GM19328 (cell line): ENCODE results near the gene DGKI.
"Not testable (repeated sequence)": the region's sequence is repeated elsewhere in the genome, so short reads cannot be mapped to it uniquely, and the experiment has no call there.

ENCODE experiments used
- ATAC-seq: cut with Tn5 transposase; IDR thresholded peaks from one replicate; pipeline ENCODE4 v1.9.1; 2021; ENCODE audit warnings: mild to moderate bottlenecking, moderate library complexity; ENCODE audit not compliant: unreplicated experiment

The DGKI gene

DNA sequence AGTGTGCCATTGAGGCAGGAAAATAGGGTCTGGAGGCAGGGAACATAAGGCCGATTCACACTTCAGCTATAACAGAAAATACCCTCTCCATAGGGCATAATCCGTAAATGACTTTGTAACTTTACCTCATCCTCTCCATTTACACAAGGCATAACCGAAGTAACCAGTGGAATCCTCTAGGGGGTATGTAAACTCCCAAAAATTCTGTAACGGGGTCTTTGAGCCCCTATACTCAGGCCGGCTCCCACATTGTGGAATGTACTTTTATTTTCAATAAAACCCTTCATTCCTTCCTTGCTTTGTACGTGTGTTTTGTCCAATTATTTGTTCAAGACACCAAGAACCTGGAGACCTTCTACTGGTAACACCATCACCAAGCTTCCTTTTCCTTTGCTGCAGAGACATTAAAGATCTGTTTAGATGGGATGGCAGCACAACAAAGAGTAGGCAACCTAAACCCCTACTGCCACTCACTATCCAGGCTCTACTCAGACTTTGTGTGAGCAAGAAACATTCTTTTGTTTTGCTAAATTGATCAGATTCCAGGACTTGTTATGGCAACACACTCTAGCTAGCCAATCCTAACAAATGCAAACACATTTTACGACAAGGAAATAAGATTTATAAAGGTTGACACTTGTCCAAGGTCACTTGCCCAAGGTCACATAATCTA is 99.3 kb downstream of the DGKI start:
- no peak for ATAC-seq

DNA sequence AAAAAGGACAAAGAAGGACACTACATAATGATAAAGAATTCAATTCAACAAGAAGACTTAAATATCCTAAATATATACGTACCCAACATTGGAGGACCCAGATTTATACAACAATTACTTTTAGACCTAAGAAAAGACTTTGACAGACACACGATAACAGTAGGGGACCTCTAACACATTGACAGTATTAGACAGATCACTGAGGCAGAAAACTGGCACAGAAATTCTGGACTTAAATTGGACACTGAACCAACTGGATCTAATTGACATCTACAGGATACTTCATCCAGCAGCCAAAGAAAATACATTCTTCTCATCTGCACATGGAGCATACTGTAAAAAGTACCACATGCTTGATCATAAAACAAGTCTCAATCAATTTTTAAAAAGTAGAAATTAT is 103.8 kb downstream of the DGKI start:
- no peak for ATAC-seq

DNA sequence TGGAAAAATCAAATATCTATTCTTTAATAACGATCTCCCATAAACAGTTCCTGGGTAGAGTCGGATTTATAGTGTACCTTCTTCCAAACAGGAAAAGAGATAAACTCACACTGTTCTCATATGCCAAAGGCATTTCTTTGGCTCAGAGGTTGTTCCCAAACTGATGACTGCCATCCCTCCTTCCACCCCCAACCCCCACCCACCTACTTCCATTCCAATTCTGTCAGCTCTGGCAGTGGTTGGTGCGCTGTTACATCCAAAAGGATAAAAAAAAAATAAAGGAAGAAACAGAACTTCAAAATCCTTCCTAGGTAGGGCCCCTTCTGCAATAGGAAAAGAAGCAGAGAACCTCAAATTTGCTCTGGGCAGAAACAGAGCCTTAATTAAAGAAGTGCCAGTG is 104.7 kb downstream of the DGKI start:
- no peak for ATAC-seq

DNA sequence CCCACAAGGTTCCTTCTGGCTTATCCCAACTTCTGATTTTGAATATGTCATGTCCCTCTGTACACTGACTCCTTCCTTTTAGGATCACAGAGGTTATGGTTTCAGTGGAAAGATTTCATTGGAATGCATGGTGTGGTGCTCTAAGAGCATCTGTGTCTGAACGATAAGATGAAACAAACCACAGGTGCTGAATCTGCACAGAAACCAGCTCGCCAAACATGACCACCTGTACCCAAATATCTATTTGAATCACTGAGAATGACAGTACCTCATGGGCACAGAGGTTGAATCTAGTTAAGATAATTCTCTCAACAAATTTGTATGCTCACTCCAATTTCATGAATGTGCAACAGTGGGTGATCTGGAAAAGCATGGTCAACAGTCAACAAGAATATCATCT is 105.3 kb downstream of the DGKI start:
- ATAC-seq: no peak

DNA sequence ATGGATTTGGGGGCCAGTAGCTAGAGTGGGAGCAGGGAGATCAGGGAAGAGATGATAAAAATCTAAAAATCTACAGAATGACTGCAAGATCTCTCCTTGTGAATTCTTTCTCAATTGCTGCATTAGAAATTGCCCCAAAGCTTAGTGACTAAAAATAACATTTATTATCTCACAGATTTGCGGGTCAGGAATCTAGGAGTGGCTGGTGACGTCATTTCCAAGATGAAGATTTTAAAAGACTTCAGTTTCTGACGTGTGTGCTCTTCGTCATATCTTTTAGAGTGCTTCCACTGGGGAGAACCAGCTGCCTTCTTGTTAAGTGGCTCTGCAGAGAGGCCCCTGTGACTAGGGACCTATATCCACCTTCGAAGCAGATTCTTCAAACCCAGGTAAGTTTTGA is 112.6 kb downstream of the DGKI start:
- no peak for ATAC-seq

DNA sequence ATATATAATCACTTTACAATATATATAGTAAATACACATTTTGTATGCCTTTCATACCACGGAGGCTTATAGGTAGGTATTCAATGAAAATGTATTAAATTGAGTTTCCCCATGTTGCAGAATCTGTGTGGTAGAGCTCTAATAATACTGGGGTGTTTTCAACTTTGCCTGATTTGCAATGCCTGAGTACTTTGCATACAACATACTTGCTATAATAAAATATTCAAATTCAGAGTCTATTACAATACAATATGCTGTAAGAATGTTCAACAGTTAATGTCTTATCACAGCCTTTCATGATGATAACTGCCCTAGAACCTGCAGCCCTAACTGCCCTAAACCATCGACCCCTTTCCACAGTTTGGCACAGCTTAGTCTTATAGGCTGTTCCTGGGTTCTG is 114.6 kb downstream of the DGKI start:
- ATAC-seq: no peak

DNA sequence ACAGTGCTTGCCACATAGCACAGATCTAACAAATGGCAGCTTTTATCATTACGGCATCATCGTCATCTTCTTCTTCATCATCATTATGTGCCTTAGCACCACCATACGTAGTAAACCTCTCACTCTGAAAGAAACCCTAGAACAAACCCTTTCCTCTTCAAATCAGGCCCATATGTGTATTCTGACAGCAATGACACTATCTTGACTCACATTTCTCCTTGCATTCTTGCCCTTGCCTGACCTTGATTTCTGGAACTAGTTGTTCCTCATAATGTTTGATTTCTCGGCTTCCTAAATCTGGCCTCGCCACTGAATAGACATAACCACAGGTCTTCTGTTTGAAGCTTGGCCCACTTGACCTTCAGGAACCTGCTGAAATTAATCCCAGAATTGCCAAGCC is 115.3 kb downstream of the DGKI start:
- ATAC-seq: no peak

DNA sequence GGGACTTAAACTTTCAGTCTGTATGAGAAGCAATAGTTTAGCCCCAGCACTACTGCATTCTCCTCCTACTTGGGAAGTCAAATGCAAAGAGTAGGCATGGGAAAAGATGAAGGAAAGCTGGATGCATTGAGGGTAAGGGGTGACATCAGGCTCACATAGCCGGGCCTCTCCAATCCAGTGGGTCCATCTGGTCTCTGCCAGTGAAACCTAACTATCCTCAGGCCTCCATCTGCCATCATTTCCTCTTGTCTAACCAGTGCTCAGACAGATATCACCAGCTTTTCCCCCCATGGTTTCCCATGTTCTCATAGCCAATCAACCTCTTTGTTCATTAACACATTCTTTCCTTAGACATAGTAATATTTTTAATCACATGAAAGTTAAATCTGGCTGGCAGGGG is 118.3 kb downstream of the DGKI start:
- ATAC-seq: no peak

DNA sequence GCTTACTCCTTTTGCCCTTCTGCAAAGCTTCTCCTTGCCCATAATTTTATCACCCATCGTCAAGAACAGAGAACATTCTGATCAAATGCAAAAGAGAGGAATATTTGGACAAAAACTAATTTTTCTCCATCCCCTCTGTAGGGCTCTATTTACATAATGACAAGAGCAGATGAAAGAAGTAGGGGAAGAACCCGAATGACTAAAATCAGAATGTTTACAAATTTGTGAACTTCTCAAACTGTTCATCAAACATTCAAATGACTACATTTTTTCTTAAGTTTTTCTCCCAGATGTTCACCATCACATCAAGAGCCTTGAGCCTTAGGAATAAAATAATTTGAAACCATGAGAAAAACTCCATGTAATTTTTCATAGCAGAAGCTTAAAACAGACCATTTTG is 119.4 kb downstream of the DGKI start:
- ATAC-seq: no peak

DNA sequence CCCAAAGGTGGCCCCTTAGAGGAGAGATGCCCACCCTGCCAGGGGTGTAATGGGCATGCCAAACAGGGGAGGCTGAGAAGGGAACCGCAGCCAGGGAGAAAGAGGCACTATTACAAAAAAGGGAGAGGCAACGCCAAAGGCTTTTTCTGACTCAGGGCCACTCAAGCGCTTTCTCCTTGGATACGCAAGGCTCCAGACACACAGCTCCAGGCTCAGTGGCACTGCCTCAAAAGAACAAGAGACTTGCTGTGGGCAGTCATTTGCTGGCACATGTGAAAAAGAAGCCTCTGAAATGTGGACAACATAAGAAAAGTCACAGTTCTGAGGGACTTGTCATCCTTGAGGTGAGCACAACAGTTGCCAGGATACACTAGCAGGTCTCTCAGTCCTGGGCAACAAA is 128.4 kb downstream of the DGKI start:
- no peak for ATAC-seq

DNA sequence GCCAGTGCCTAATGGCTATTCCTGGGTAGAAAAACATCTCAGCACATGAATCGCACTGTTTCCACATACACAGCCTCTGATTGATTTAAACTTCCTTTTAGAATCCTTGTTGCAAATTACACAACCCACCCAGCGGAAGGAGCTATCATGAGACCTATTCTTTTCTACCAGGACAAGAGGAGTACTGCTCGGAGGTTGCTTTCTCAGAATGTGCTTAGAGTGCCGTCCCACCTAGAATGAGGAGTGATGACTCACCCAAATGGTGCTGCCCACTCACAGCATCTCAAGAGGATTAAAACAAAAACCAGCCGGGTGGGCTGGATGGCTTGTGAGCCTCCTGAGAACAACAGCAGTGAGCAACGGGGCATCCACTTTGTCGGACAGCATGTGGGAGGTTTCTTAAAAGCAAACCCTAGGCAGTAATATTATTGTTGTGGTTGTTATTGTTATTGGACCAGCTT is 128.9 kb downstream of the DGKI start:
- no peak for ATAC-seq

DNA sequence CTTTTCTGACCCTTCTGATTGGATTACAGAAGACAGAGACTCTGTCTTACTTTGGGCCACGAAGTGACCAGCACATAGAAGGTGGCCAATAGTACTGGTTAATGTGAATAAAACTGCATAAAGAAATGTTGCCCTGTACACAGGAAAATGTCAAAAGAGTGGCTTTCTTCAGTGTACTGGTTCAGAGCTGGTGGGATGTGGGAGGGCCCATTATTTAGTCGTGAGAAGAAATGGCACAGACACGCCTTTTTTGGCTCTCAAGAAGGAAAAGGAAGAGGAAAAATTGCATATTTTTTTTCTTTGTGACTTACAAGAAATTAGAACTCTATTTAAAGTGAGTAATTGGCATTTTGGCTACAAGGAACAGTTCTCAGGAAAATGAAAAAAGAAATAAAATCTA is 129.7 kb downstream of the DGKI start:
- no peak for ATAC-seq

DNA sequence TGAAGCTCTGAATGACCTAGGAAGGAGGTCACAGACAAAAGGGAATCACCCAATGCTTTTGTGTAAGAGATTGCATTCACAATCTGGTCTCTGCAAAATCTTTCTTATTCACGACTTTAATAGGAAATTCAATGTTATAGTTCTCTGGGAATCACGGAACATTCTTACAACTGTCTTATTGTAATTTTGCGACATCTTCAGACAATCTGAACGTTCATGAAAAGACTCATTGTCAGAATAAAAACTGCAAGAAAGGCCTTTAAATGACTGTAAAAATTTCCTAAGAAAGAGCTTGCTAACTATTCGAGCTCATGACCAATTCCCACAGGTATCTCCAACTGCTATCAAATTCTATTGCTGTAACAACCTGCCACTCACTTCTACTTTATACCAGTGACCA is 130.7 kb downstream of the DGKI start:
- ATAC-seq: no peak

DNA sequence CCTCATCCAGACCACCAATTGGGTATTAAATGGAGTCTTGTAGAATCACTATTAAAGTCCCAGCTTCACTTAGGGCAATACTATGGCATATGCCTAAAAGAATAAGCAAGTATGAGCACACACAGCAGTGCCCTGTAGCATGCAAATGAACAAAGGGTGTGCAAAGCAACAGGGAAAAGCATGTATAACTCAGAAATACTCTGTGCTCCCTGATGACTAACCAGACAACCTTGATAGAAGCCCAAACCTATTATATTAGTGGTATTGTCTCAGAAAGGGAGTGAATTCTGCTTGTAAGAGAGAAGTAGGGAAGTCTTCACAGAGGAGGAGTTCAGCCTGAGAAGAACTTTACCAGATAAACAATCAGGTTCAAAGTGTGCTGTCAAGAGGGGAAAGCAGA is 131.2 kb downstream of the DGKI start:
- ATAC-seq: no peak

DNA sequence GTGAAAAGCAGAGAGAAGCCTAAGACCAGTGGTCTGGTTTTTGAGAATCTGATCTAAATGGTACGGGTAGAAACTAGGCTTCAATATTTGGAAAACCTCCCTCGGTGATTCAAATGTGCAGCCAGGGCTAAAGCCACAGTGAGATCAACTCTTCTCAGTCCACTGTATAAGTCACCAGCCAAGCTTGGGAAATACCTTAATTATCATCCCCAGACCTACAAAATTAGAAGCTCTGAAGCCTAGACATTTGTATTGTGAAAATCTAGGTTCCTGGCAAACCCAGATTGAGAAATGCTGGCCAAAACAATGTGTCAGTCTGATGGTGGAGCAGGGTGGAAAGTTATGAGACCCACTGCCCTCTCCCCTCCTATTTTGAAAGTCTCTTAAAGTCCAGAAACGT is 131.7 kb downstream of the DGKI start:
- ATAC-seq: no peak

DNA sequence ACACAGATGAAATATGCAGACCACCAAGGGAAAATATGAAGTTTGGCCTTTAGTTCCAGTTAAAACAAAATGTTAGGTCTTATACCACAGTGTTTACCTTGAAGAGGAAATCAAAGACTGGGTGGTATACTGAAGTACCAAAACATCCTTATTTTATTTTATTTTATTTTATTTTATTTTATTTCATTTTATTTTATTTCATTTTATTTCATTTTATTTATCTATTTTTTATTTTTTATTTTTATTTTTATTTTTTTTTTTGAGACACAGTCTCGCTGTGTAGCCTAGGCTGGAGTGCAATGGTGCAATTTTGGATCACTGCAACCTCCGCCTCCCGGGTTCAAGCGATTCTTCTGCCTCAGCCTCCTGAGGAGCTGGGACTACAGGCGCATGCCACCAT is 140.4 kb downstream of the DGKI start:
- not testable (repeated sequence) for ATAC-seq

DNA sequence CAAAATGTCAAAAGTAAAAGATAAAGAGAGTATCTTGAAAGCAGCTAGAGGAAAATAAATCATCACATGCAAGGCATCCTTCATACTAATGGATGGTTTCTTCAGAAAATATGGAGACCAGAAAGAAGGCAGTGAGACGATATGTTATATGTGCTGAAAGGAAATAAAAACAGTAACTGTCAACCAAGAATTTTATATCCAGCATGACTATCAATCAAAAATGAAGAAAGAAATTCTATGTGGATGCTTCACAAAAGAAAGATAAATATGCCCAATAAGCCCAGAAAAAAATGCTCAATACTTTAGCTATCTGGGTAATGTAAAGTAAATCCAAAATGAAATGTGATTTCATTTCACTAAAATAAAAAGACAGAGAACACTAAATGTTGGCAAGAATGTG is 142.1 kb downstream of the DGKI start:
- no peak for ATAC-seq

DNA sequence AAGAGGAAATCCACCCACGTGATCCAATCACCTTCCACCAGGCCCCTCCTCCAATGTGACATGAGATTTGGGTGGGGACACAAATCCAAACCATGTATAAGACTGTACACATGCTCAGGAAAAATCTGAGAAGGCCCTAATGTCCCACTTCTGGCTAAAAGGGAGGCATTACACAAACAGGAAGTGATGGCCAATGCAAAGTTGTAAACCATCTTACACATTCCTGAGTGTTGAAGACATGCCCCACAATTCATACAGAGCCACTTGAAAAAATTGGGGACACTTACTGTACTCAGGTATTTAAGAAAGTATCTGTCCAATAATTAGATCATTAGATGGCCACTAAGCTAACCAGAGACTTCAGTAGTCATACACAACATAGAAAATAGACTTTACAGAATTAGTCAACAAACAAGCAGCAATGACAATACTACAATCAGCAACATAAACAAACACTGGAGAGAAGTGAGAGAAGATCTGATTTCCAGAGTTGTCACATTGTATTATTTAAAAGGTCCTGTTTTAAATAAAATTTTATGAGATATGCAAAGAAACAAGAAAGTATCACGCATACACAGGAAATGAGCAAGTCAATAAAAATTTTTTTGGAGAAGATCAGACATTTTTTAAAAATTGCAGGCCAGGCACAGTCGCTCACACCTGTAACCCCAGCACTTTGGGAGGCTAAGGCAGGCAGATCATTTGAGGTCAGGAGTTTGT is 143.3 kb downstream of the DGKI start:
- ATAC-seq: no peak

DNA sequence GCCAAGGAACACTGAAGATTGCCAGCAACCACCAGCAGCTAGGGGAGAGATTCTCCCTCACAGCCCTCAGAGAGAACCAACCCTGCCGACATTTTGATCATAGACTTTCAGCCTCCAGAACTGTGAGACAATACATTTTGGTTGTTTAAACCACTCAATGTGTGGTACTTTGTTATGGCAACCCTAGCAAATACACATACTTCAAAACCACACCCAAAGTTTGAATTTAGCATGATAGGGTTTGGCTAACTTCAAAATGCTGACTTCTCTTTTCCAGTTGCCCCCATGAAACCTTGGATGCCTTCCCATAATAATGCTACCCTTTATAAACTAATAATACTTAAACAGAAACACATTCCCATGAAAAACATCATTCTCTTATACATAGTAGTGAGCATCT is 149.8 kb downstream of the DGKI start:
- no peak for ATAC-seq

DNA sequence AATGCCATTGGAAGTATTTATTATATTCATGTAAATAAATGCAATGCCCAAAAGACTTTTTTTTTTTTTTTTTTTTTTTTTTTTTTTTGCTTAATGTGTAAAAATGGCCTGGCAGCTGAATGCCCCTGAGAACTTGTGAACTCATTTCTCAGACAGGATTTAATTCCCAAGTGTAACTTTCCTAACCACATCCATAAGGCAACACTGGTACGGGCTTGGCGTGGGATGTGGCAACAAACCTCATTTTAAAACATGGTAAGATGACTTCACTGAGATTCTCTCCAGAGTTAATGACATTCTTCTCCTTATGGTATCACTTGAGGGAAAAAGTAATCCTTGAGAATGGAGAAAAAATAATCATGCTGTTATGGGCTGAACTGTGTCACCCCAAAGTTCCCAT is 150.4 kb downstream of the DGKI start:
- ATAC-seq: no peak

DNA sequence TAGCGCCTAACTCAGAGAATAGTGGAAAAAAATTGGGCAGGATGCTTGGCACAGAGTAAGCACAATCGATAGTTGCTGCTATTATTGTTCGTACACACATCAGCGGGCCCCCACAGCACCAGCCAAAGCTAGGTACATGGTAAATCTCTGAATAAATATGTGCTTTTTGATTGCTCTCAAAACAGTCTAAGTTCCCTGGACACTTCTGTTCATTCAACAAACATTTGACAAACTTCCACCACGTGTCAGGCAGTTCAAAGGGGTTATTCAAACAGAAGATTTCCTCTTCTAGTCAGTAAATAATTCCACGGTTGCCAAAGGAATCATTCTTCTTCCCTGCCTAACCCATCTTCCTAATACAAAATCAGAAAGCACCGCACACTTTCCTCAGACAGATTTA is 150.8 kb downstream of the DGKI start:
- no peak for ATAC-seq

DNA sequence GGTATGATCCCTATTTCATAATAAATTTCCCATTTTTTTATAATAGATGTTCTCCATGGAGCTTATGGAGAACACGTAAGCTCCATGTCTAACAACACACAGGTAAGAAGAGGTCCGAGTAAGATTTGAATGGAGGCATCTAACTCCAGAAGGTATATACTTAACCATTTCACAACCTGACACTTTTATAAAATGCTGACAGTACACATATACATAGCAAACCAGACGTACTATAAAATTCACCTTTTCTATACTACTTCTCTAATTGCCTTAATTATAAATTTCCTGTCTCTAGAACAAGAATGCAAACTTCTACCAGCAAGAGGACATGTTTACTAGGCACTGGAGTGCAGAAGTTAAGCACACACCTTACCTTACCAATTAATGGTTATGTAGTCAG is 151.3 kb downstream of the DGKI start:
- ATAC-seq: no peak

DNA sequence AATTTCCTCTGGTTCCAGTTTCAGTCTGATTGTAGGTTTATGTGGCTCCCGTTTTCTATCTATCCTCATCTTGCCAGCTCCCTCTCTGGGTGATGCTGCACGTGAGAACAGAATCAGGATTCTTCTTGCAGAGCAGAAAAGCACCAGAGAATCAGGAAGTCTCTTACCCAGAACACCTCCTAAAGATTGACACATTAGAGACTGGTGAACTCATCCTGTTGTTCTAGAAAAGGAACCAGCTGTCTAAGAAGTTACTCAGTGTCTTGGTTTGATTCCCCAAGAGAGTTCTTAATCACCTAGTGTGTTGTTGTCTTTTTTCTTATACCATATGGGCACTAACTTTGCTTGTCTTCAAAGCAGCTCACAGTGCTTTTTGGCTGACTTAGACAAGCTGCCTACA is 152.4 kb downstream of the DGKI start:
- ATAC-seq: no peak
